Stomach (tissue), 4 donors: ENCODE measurements around the gene TCF3.

ENCODE experiments used
- CTCF ChIP-seq, 7 experiments: fragments of 450-650 bp in 4 of 7; fragments of 200-600 bp in 3 of 7; sonication (generic) in 3 of 7; IDR thresholded peaks; one replicate each; pipeline ENCODE4 v1.5.1; 2016 to 2019; ENCODE audit warnings: antibody characterized with exemption in 7 of 7, control low read depth in 2 of 7, mild to moderate bottlenecking in 1 of 7
- POLR2A ChIP-seq, 4 donors: fragments of 450-650 bp; IDR thresholded peaks; one replicate each; pipeline ENCODE4 v1.6.1; 2016; ENCODE audit warnings: antibody characterized with exemption in 4 of 4, control low read depth in 2 of 4, mild to moderate bottlenecking in 1 of 4, moderate library complexity in 1 of 4
- POLR2AphosphoS5 ChIP-seq, 3 donors: sonication (generic); formaldehyde crosslinking; IDR thresholded peaks; one replicate each; pipeline ENCODE4 v1.6.1; 2016; ENCODE audit warnings: antibody characterized with exemption in 3 of 3

DNA sequence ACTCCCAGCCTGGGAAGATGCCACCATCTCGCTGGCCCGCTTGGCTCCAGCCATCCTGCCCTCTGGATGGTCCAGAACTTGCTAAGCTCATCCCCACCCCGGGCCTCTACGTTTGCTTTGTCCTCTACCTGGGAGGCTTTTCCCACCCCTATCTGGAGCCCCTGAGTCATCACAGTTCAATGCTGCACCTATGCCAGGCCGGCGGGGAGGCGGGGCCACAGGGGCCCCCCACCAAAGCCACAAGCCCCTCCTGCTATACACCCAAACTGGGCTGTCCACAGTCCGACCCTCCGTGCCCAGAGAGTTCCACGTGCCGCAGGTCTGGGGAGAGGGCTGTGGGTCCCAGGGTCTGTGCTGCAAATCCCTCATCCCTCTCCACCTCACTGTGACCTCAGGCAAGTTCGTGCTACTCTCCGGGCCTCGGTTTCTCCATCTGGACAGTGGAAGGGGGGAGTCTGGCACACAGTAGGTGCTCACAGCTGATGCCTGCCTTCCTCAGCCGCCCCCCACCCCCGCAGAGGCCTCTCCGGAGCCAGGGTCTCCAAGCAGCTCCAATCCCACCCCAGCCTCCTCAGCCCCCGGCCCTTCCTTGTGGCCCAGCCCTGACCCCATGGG is 1.9 kb upstream of the TCF3 start:
- TF ChIP-seq POLR2AphosphoS5 (IDR thresholded peaks at IDR 0.05) = no peak
- TF ChIP-seq POLR2A (IDR thresholded peaks at IDR 0.05) = no peak
- TF ChIP-seq CTCF (IDR thresholded peaks at IDR 0.05) = no peak
